Right lobe of liver (tissue), 6 donors: ENCODE results near the gene OR8B8. TPM values are rescaled to one million over a fixed set of nuclear protein-coding genes. Genes with fewer than 3 reads are reported as not detected.

Experiments
- ATAC-seq, 4 donors: fragments of 200-7000 bp; cut with Tn5 transposase; one replicate each; pipeline ENCODE4 v1.9.1; 2020; ENCODE audit warnings: mild to moderate bottlenecking in 4 of 4, moderate library complexity in 4 of 4
- DNase-seq, 3 donors: peaks; one replicate each; pipeline ENCODE4 v3.0.0-alpha.2; 2020
- H3K27ac ChIP-seq, 3 donors: fragments of 200-600 bp; one replicate each; pipeline ENCODE4 v1.8.0; 2022
- H3K27me3 ChIP-seq, 2 donors: fragments of 200-600 bp; one replicate each; pipeline ENCODE4 v1.8.0; 2022
- H3K36me3 ChIP-seq, 4 donors: fragments of 200-600 bp; sonication (generic) in 1 of 4; one replicate each; pipeline versions ENCODE4 v1.5.1 to v1.8.0; 2017 to 2022; ENCODE audit warnings: control low read depth in 1 of 4
- H3K4me1 ChIP-seq, 4 donors: fragments of 200-600 bp; sonication (generic) in 1 of 4; one replicate each; pipeline versions ENCODE4 v1.5.1 to v1.8.0; 2017 to 2022; ENCODE audit warnings: control low read depth in 1 of 4
- H3K4me3 ChIP-seq, 3 donors: fragments of 200-600 bp; one replicate each; pipeline ENCODE4 v1.8.0; 2022
- H3K9me3 ChIP-seq, 4 donors: fragments of 200-600 bp; sonication (generic) in 1 of 4; one replicate each; pipeline versions ENCODE4 v1.5.1 to v1.8.0; 2017 to 2022; ENCODE audit warnings: control low read depth in 1 of 4
- CTCF ChIP-seq, 4 donors: fragments of 200-600 bp in 3 of 4; fragments of 450-650 bp in 1 of 4; IDR thresholded peaks; one replicate each; pipeline versions ENCODE4 v1.5.1 to v1.8.0; 2016 to 2022; ENCODE audit warnings: antibody characterized with exemption in 4 of 4, mild to moderate bottlenecking in 2 of 4
- POLR2A ChIP-seq: fragments of 450-650 bp; IDR thresholded peaks from one replicate; pipeline ENCODE4 v1.6.1; 2017; ENCODE audit warnings: antibody characterized with exemption, mild to moderate bottlenecking
- WGBS: methylation state at CpG from one replicate; pipeline ENCODE4 v1.1.6; 2018; ENCODE audit warnings: low coverage, low lambda C conversion rate; ENCODE audit not compliant: insufficient coverage; ENCODE audit errors: missing lambda C conversion rate; 5-methylcytosine and 5-hydroxymethylcytosine counted together
- intact Hi-C, 2 donors: fragments of 100-400 bp; cut with DNase I; formaldehyde crosslinking; loops; one replicate each; pipeline versions ENCODE4 v1.11.2 to v1.14.1; 2022
- total RNA-seq, 6 experiments: library from RNA; depleted of rRNA in 2 of 6; stranded (reverse); fragments of >200 nt in 2 of 6; fragmentation: NEBNext Ultra II Directional in 3 of 6; extraction: Animal tissue kit (Norgen Biotek cat#: 25700) in 3 of 6; gene quantifications; one replicate each; pipeline versions ENCODE4 v1.1.0 to v1.2.4, GENCODE V29; 2016 to 2023
- donor health status: DM: no; HTN: yes; CAD: no.
- donor health status: DM: no; HTN: no; CAD: no.
- donor health status: DM: no; HTN: no; CAD: no.
- donor health status: DM: no; HTN: yes; CAD: no.
- donor health status: DM: no; HTN: yes; CAD: no.

OR8B8 gene
- total RNA-seq, 6 experiments from 2014 or later: not detected

- ATAC-seq: no peak
- TF ChIP-seq POLR2A (no peak), CTCF (IDR thresholded peaks at IDR 0.05) (no peak)
- H3K4me1 ChIP-seq: no peaks in the 10 kb centered on the region
- intact Hi-C loops: no loop called here
- H3K27me3 ChIP-seq: no peaks in the 10 kb centered on the region
- 29% methylated on average over 1 of the region's 1 CpG for WGBS
- no peaks in the 10 kb centered on the region for H3K36me3 ChIP-seq
- H3K27ac ChIP-seq: no peak overlapping the region
- no peaks in the 10 kb centered on the region for H3K9me3 ChIP-seq
- no peak overlapping the region for H3K4me3 ChIP-seq
- no peak for DNase-seq
Measured at GRCh38 chr11:124474079-124474478, 28.6 kb upstream of the OR8B8 start.

GRCh38 chr11:124473476-124473875 is 28.0 kb upstream of the OR8B8 start:
- Histone ChIP-seq H3K9me3 (no peaks in the 10 kb centered on the region), H3K4me1 (no peaks in the 10 kb centered on the region), H3K36me3 (no peaks in the 10 kb centered on the region), H3K27me3 (no peaks in the 10 kb centered on the region), H3K4me3 (no peak overlapping the region), H3K27ac (no peak overlapping the region)
- DNase-seq (no peak), ATAC-seq (no peak)
- 13% methylated on average over 1 of the region's 1 CpG for WGBS
- intact Hi-C loops: no loop called here
- TF ChIP-seq POLR2A (no peak), CTCF (IDR thresholded peaks at IDR 0.05) (no peak)

- H3K27me3 ChIP-seq: no peaks in the 10 kb centered on the region
- 52% methylated on average over 11 of the region's 11 CpGs for WGBS
- TF ChIP-seq CTCF (IDR thresholded peaks at IDR 0.05): no peak
- no peak for TF ChIP-seq POLR2A
- H3K4me3 ChIP-seq: no peak overlapping the region
- ATAC-seq (no peak), DNase-seq (no peak)
- no peaks in the 10 kb centered on the region for H3K4me1 ChIP-seq
- H3K27ac ChIP-seq: no peak overlapping the region
- H3K9me3 ChIP-seq: no peaks in the 10 kb centered on the region
- intact Hi-C loops: no loop called here
- no peaks in the 10 kb centered on the region for H3K36me3 ChIP-seq
Measured at GRCh38 chr11:124470561-124471227, 25.2 kb upstream of the OR8B8 start.

GRCh38 chr11:124467381-124467927 is 22.0 kb upstream of the OR8B8 start:
- DNase-seq: no peak
- no peak overlapping the region for H3K27ac ChIP-seq
- H3K27me3 ChIP-seq: no peaks in the 10 kb centered on the region
- TF ChIP-seq POLR2A (no peak), CTCF (IDR thresholded peaks at IDR 0.05) (no peak)
- H3K9me3 ChIP-seq: no peaks in the 10 kb centered on the region
- no peak for ATAC-seq
- H3K36me3 ChIP-seq: no peaks in the 10 kb centered on the region
- no peaks in the 10 kb centered on the region for H3K4me1 ChIP-seq
- H3K4me3 ChIP-seq: no peak overlapping the region
- intact Hi-C loops: no loop called here
- WGBS: 60% methylated on average over 4 of the region's 8 CpGs
